BLaER1 (cell line): ENCODE results near the gene VSIR.

Experiments
- H3K27ac ChIP-seq: shearing (Covaris generic); formaldehyde crosslinking; 2 replicates; pipeline ENCODE4 v1.8.1; 2022
- H3K27me3 ChIP-seq: shearing (Covaris generic); formaldehyde crosslinking; 2 replicates; pipeline ENCODE4 v1.8.1; 2022
- H3K36me3 ChIP-seq: shearing (Covaris generic); formaldehyde crosslinking; 2 replicates; pipeline ENCODE4 v1.8.1; 2022
- H3K4me1 ChIP-seq: shearing (Covaris generic); formaldehyde crosslinking; 2 replicates; pipeline ENCODE4 v1.8.1; 2022
- H3K4me2 ChIP-seq: shearing (Covaris generic); formaldehyde crosslinking; 2 replicates; pipeline ENCODE4 v1.8.1; 2022
- H3K4me3 ChIP-seq: shearing (Covaris generic); formaldehyde crosslinking; 2 replicates; pipeline ENCODE4 v1.8.1; 2022
- H3K9ac ChIP-seq: shearing (Covaris generic); formaldehyde crosslinking; 2 replicates; pipeline ENCODE4 v1.8.1; 2022
- H3K9me3 ChIP-seq: shearing (Covaris generic); formaldehyde crosslinking; 2 replicates; pipeline ENCODE4 v1.8.1; 2022
- H4K20me1 ChIP-seq: shearing (Covaris generic); formaldehyde crosslinking; 2 replicates; pipeline ENCODE4 v1.8.1; 2022
- Cebpa-rat ChIP-seq: shearing (Covaris generic); IDR thresholded peaks from 2 replicates; pipeline ENCODE4 v1.8.1; 2022

The VSIR gene

DNA sequence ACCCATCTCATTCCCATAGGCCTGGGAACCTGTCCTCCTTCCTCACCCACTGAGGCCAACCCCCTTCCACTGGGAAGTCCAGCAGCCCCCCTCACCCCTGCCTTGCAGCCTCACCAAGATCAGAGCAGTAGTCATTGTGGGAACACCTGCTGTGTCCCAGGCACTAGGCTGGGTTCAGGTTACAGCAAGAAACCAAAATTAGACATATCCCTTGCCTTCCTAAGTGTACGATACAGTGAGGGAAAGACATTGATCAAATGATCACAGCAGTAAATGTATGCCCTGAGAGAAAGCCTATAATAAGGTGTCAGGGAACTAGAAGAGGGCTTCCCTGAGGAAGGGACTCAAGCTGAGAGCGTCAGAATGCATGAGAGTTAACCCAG is 36.8 kb downstream of the VSIR start:
- no peak for TF ChIP-seq Cebpa-rat
- Histone ChIP-seq H3K4me1 (peaks cover 52% of the 10 kb centered on the region), H3K4me2 (peak overlapping the region; percentile 82), H3K27ac (peak overlapping the region; percentile 71), H3K27me3 (no peaks in the 10 kb centered on the region), H3K36me3 (no peaks in the 10 kb centered on the region), H3K4me3 (no peak overlapping the region), H3K9ac (peak overlapping the region; percentile 66; the same call in 1 of the 2 replicates), H4K20me1 (no peaks in the 10 kb centered on the region), H3K9me3 (no peaks in the 10 kb centered on the region)

DNA sequence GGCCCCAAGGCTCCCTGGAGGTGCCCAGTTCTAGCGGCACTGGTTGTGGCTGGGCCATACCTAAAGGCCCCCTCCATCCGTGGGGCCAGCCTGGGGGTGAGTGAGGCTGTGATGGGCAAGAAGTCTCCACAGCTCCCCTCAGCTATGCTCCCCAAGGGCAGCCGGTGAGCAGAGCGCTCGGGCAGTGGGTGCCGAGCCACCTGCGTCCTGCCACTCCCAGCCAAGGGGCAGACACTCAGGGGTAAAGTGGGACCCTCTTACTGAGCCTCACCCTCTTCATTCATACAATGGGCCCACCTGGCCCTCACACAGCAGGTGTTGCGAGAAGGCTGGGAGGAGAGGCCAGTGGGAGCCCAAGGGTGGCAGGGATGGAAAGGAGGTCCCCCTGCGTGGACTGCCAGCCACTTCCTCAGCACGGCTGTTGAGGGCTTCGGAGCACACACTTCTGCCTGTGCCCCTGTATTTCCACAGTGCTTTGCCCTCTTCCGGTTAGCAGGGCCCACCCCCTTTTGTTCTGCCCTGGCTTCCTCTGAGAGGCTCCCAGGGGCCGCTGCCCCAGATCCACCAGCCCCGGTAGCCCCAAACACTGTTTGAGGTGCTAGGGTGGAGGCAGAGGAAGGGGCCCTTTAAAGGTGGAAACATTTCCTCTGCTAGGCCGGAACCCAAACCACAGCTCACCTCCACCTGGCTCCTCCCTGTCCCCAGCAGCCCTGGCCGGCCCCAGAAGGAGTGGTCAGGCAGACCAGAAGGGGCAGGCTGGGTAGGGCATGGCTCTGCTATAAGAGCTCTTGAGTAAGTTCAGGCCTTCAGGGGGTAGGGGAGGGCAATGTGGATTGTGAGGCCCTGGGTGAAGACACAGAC is 37.4 kb downstream of the VSIR start:
- Histone ChIP-seq H3K9me3 (no peaks in the 10 kb centered on the region), H3K27ac (peak overlapping the region; percentile 71), H3K4me2 (peak overlapping the region; percentile 82), H4K20me1 (no peaks in the 10 kb centered on the region), H3K36me3 (no peaks in the 10 kb centered on the region), H3K4me1 (peaks cover 45% of the 10 kb centered on the region), H3K4me3 (0 out of 2 replicates have a peak overlapping the region, but pooled peaks have one; percentile 2), H3K27me3 (no peaks in the 10 kb centered on the region), H3K9ac (peak overlapping the region; percentile 66)
- no peak for TF ChIP-seq Cebpa-rat

DNA sequence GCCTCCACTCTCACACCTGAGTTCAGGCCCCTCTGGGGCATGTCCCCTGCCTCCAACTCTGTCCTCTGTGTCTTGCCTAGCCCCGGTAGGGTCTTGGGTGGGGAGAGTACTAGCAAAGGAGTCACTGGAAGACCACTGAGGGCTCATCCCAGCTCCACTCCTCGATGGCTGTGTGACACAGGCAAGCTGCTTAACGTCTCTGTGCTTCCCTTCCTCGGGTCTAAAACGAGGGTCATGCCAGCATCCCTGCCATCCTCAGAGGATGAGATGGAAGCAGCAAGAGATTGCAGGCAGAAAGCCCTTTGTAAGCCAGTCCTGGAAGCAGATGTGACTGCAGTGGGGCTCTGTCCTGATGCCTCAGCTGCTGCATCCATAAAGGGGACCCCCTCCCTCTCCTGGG is 38.5 kb downstream of the VSIR start:
- Histone ChIP-seq H4K20me1 (no peaks in the 10 kb centered on the region), H3K36me3 (no peaks in the 10 kb centered on the region), H3K27me3 (no peaks in the 10 kb centered on the region), H3K4me3 (no peak overlapping the region), H3K9me3 (no peaks in the 10 kb centered on the region), H3K4me1 (peaks cover 47% of the 10 kb centered on the region), H3K27ac (peak overlapping the region; percentile 71), H3K9ac (no peak overlapping the region), H3K4me2 (peak overlapping the region; percentile 82)
- TF ChIP-seq Cebpa-rat: no peak

DNA sequence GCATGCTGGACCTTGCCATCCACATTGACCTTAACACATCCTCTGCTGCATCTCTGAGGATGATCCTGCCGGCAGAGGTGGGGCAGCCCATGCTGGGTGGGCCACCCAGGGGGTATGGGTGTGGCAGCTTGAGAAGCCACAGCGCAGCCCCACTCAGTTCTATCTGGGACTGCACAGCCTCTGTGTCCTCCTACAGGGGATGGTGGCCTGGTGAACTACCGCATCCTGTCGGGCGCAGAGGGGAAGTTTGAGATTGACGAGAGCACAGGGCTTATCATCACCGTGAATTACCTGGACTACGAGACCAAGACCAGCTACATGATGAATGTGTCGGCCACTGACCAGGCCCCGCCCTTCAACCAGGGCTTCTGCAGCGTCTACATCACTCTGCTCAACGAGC is 41.5 kb downstream of the VSIR start:
- Histone ChIP-seq H3K27ac (no peak overlapping the region), H3K9ac (no peak overlapping the region), H4K20me1 (no peaks in the 10 kb centered on the region), H3K36me3 (no peaks in the 10 kb centered on the region), H3K4me1 (peaks cover 65% of the 10 kb centered on the region), H3K27me3 (no peaks in the 10 kb centered on the region), H3K4me2 (no peak overlapping the region), H3K4me3 (no peak overlapping the region), H3K9me3 (no peaks in the 10 kb centered on the region)
- TF ChIP-seq Cebpa-rat: no peak

DNA sequence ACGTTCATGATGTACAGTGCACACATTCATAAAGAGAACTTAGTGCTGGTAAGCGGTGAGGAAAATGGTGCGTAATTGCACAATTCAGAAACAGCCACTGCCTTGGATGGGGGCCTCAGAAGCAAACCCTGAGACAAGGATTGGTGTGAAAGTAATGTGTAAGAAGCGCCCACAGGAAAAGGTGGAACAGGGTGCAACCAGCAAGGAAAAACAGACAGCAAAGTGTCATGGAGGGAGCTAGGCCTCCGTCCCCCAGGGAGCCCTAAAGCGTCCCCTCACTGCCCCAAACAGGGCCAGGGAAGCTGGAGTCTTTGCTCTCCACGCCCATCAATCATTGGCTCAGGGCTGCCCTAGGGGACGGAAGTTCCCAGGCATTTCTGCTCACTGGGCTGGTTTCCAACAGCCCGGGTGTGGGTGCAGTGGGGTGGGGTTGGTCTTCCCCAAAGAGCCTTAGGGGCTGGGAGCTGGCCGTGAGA is 44.1 kb downstream of the VSIR start:
- H3K36me3 ChIP-seq: no peaks in the 10 kb centered on the region
- no peaks in the 10 kb centered on the region for H3K9me3 ChIP-seq
- no peaks in the 10 kb centered on the region for H4K20me1 ChIP-seq
- H3K27ac ChIP-seq: peak overlapping the region; percentile 36; the same call in 1 of the 2 replicates
- H3K27me3 ChIP-seq: no peaks in the 10 kb centered on the region
- H3K4me3 ChIP-seq: no peak overlapping the region
- H3K9ac ChIP-seq: peak overlapping the region; percentile 20; the same call in 1 of the 2 replicates
- 0 out of 2 replicates have a peak, but pooled peaks have one; percentile 26 for TF ChIP-seq Cebpa-rat
- peak overlapping the region; percentile 78 for H3K4me2 ChIP-seq
- peaks cover 66% of the 10 kb centered on the region for H3K4me1 ChIP-seq

DNA sequence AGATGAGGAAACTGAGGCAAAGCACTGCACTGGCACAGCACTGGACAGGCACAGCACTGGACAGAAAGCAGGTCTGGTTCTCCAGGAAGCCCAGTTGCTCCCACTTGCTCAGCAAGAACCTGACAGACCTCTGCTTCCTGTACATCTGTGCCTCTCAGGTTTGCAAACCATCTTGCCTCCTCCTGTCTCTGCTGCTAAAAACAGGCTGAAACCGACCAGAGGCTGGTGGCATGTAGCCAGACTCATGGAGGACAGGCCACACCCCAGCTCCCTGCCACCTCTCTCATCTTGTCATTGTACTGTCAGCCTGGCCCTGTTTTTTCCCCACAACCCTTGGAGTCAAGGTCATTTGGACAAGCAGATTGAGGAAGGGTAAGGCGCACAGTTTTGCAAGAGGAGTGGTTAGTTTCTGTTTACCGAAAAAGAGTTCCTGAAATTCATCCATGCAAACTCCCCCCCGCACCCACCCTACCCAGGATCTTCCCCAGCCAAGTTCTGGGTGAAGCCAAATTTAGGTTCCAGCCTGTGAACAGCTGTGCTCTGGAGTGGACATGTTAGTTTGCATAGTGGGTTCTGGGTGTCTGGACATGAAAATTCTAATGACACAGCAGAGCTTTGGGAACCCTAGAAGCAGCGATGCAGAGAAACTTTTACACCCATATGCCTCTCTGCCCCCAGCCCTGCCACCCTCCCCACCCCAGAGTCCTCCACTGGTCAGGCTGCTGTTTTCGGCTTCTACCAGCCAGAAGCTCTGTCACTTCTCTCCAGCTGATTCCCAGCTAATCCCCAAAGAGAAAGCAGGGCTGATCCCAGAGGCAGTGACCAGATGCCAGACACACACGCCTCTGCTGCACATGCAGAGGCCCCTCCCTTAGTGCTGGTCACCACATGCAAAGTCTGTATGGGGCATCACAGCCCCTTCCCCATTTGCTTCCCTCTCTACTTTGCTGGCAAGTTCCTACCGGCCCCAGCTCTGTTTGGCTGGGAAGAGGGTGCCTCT is 45.3 kb downstream of the VSIR start:
- Histone ChIP-seq H3K4me1 (peaks cover 75% of the 10 kb centered on the region), H3K4me2 (peak overlapping the region; percentile 78), H3K27me3 (no peaks in the 10 kb centered on the region), H3K36me3 (no peaks in the 10 kb centered on the region), H3K9ac (peak overlapping the region; percentile 25; the same call in 1 of the 2 replicates), H3K9me3 (no peaks in the 10 kb centered on the region), H3K27ac (peak overlapping the region; percentile 46; the same call in 1 of the 2 replicates), H3K4me3 (no peak overlapping the region), H4K20me1 (no peaks in the 10 kb centered on the region)
- TF ChIP-seq Cebpa-rat: no peak

DNA sequence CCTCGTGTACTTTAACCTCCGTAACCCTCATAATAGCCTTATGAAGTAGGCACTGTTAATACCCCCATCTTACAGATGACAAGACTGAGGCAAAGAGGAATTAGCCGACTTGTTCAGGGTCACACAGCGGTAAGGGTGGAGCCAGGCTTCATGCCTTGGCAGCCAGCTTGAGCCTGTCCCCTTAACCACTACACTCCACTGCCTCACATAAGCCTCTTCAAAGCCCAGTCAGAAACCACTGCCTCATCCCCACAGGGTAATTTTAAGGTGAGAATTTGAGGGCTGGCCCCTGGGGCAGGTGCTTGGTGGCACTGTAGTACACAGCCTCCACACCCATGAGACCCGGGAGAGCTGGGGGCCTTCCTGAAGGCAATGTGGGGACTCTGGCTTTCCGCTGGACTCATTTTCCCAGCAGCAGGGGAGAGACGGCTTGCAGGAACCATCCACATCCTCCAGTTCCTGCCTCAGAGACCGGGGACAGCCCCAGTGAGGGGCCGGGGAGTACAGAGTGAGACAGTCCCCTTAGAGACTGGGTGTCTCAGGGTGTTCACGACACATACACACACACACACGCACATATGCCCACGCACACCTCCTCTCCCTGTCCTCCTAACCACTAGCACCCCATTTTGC is 46.1 kb downstream of the VSIR start:
- H3K36me3 ChIP-seq: no peaks in the 10 kb centered on the region
- no peaks in the 10 kb centered on the region for H4K20me1 ChIP-seq
- H3K4me3 ChIP-seq: no peak overlapping the region
- H3K9ac ChIP-seq: peak overlapping the region; percentile 34; the same call in 1 of the 2 replicates
- no peaks in the 10 kb centered on the region for H3K27me3 ChIP-seq
- no peaks in the 10 kb centered on the region for H3K9me3 ChIP-seq
- H3K4me1 ChIP-seq: peaks cover 75% of the 10 kb centered on the region
- peak overlapping the region; percentile 78 for H3K4me2 ChIP-seq
- H3K27ac ChIP-seq: peak overlapping the region; percentile 46
- TF ChIP-seq Cebpa-rat: no peak

DNA sequence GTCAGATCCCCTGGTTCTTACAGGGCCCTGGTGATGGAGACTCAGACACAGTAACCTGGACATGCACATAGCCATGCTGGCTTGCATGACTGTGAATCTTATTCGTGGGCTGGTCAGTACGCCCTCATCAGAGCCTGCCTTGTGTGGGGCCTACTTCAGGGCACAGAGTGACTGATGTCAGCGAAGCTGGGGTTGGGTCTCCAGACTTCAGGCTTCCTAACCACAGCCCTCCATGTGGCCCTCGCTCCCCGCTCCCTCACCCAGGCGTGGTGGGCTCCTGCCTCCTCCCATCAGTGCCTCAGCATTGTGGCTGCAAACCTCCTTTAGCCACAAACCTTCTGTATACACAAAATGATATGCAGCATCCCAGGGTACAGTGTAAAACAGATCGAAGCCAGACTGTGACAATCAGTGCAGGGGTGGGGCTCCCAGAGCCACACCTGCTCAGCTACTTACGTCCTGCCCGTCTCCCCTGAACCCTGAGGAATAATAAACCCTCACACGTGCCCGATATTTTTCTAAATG is 46.7 kb downstream of the VSIR start:
- peak overlapping the region; percentile 46 for H3K27ac ChIP-seq
- no peaks in the 10 kb centered on the region for H3K27me3 ChIP-seq
- no peak for TF ChIP-seq Cebpa-rat
- no peaks in the 10 kb centered on the region for H3K36me3 ChIP-seq
- no peaks in the 10 kb centered on the region for H4K20me1 ChIP-seq
- peak overlapping the region; percentile 78 for H3K4me2 ChIP-seq
- H3K4me1 ChIP-seq: peaks cover 75% of the 10 kb centered on the region
- peak overlapping the region; percentile 34; the same call in 1 of the 2 replicates for H3K9ac ChIP-seq
- H3K4me3 ChIP-seq: no peak overlapping the region
- no peaks in the 10 kb centered on the region for H3K9me3 ChIP-seq

DNA sequence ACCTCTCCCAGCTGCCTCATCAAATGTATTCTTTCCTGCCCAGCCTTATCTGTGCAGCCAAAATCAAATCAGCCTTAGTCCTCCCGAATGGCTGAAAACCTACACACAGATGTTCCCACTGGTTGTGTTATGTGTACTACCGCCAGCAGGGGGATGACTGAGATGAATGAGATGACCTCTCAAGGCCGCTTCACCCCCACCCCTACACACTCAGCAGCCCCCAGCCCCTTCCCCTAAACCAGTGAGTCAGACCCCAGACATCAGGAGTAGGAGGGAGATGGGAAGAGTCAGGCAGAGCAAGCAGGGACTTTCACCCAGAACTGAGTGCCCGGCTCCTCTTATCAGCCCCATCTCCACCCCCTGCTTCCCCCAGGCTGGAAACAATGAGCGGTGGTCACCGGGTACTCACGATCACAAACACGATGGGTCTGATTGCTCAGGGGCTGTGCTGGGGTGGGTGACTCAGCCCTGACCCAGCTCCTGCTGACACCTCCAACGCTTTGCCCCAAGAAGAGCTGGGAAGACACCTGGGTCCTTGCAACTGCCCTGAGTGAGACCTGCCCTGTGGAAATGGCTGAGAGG is 47.2 kb downstream of the VSIR start:
- Histone ChIP-seq H3K4me3 (no peak overlapping the region), H3K27me3 (no peaks in the 10 kb centered on the region), H3K36me3 (no peaks in the 10 kb centered on the region), H4K20me1 (no peaks in the 10 kb centered on the region), H3K9ac (no peak overlapping the region), H3K9me3 (no peaks in the 10 kb centered on the region), H3K4me1 (peaks cover 75% of the 10 kb centered on the region), H3K27ac (peak overlapping the region; percentile 46; the same call in 1 of the 2 replicates), H3K4me2 (peak overlapping the region; percentile 78)
- no peak for TF ChIP-seq Cebpa-rat
